Endothelial cell (in vitro differentiated cells): ENCODE data around the gene CDS2. TPM values are rescaled to one million over a fixed set of nuclear protein-coding genes. Genes with fewer than 3 reads are reported as not detected.
A peak's percentile ranks its signal among the peaks of the same experiment; 100 is the strongest.

Experiments used
- DNase-seq: peaks from one replicate; pipeline ENCODE4 v3.0.0; 2021; ENCODE audit warnings: low spot score
- H3K27ac Mint-ChIP-seq: one replicate; pipeline ENCODE4 v1.8.0; 2021; ENCODE audit warnings: mixed read lengths, inconsistent platforms; ENCODE audit not compliant: unreplicated experiment
- H3K27me3 Mint-ChIP-seq: one replicate; pipeline ENCODE4 v1.8.0; 2021; ENCODE audit warnings: mild to moderate bottlenecking, moderate library complexity, mixed read lengths, inconsistent platforms; ENCODE audit not compliant: unreplicated experiment
- H3K36me3 Mint-ChIP-seq: one replicate; pipeline ENCODE4 v1.8.0; 2021; ENCODE audit warnings: mild to moderate bottlenecking, low read depth, mixed read lengths, inconsistent platforms; ENCODE audit not compliant: unreplicated experiment
- H3K4me1 Mint-ChIP-seq: one replicate; pipeline ENCODE4 v1.8.0; 2021; ENCODE audit warnings: mild to moderate bottlenecking, mixed read lengths, inconsistent platforms; ENCODE audit not compliant: unreplicated experiment
- H3K4me3 Mint-ChIP-seq: one replicate; pipeline ENCODE4 v1.8.0; 2021; ENCODE audit warnings: mild to moderate bottlenecking, mixed read lengths, inconsistent platforms; ENCODE audit not compliant: unreplicated experiment
- H3K9me3 Mint-ChIP-seq: one replicate; pipeline ENCODE4 v1.8.0; 2021; ENCODE audit warnings: mixed read lengths, inconsistent platforms; ENCODE audit not compliant: unreplicated experiment
- total RNA-seq: library from RNA; stranded (reverse); fragmentation: NEBNext Ultra II Directional; extraction: Animal tissue kit (Norgen Biotek cat#: 25700); gene quantifications from one replicate; pipeline ENCODE4 v1.2.1, GENCODE V29; 2021; ENCODE audit not compliant: unreplicated experiment
- TF ChIP-seq, protein P1 (sequence below): fragments of 200-600 bp; sonication (generic); IDR thresholded peaks from one replicate; pipeline ENCODE4 v1.5.0; 2021; ENCODE audit warnings: antibody characterized with exemption; ENCODE audit not compliant: unreplicated experiment

CDS2 gene
- total RNA-seq, 1 donor from 2014 or later: 130 TPM

- peaks cover 4% of the 10 kb centered on the region for H3K27me3 Mint-ChIP-seq
- peaks cover 50% of the 10 kb centered on the region for H3K4me1 Mint-ChIP-seq
- no peak overlapping the region for H3K4me3 Mint-ChIP-seq
- no peak overlapping the region for H3K27ac Mint-ChIP-seq
- H3K9me3 Mint-ChIP-seq: no peaks in the 10 kb centered on the region
- no peak for DNase-seq
- H3K36me3 Mint-ChIP-seq: peaks cover 12% of the 10 kb centered on the region
- TF ChIP-seq, protein P1, sequence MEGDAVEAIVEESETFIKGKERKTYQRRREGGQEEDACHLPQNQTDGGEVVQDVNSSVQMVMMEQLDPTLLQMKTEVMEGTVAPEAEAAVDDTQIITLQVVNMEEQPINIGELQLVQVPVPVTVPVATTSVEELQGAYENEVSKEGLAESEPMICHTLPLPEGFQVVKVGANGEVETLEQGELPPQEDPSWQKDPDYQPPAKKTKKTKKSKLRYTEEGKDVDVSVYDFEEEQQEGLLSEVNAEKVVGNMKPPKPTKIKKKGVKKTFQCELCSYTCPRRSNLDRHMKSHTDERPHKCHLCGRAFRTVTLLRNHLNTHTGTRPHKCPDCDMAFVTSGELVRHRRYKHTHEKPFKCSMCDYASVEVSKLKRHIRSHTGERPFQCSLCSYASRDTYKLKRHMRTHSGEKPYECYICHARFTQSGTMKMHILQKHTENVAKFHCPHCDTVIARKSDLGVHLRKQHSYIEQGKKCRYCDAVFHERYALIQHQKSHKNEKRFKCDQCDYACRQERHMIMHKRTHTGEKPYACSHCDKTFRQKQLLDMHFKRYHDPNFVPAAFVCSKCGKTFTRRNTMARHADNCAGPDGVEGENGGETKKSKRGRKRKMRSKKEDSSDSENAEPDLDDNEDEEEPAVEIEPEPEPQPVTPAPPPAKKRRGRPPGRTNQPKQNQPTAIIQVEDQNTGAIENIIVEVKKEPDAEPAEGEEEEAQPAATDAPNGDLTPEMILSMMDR: no peak
These were observed 28.6 kb downstream of the CDS2 start for GRCh38 chr20:5155404-5155803.

DNA sequence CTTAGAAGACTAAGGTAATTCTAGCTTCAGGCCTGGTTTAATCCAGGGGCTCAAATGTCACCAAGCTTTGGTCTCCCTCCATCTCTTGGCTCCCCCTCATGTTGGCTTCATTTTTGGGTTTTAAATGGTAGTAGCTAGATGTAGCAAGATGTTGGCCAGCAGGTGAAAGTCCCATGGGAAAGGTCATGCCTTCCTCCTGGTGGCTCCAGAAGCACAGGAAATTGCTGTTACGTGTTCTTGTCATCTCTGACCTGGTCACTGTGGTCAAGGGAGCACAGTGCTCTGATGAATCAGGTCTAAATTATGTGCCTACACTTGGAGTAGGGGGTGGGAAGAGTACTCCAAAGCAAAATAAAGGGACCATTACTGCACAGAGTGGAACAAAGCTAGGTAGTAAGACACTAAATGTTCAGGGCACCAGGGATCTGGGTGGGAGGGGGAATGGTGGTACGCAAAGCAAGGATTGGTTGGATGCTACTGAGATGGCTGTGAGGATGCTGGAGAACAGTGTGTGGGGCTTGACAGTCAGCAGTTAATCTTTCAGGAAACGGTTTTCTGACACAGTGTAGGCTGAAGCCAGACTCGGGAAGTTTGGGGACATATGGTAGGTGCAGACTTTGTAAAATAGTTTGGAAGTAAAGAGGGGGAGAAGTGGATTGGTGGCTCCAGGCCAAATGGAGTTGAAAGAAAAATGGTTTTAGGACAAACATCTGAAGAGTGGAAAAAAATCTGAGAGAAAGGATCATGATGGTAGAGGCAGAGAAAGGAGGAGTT is 30.1 kb downstream of the CDS2 start:
- H3K4me1 Mint-ChIP-seq: peaks cover 46% of the 10 kb centered on the region
- TF ChIP-seq, protein P1: no peak
- H3K36me3 Mint-ChIP-seq: peaks cover 12% of the 10 kb centered on the region
- peaks cover 4% of the 10 kb centered on the region for H3K27me3 Mint-ChIP-seq
- H3K9me3 Mint-ChIP-seq: no peaks in the 10 kb centered on the region
- peak overlapping the region; percentile 11 for H3K4me3 Mint-ChIP-seq
- DNase-seq: no peak
- H3K27ac Mint-ChIP-seq: peak overlapping the region; percentile 34

- Mint-ChIP-seq H3K9me3 (no peaks in the 10 kb centered on the region), H3K27ac (no peak overlapping the region), H3K27me3 (peaks cover 2% of the 10 kb centered on the region), H3K4me3 (no peak overlapping the region), H3K4me1 (peaks cover 33% of the 10 kb centered on the region), H3K36me3 (peaks cover 12% of the 10 kb centered on the region)
- no peak for DNase-seq
- TF ChIP-seq, protein P1: no peak
These were observed 33.1 kb downstream of the CDS2 start for GRCh38 chr20:5159928-5160327.

- H3K36me3 Mint-ChIP-seq: peaks cover 10% of the 10 kb centered on the region
- no peaks in the 10 kb centered on the region for H3K27me3 Mint-ChIP-seq
- DNase-seq: no peak
- H3K27ac Mint-ChIP-seq: no peak overlapping the region
- TF ChIP-seq, protein P1: no peak
- H3K4me3 Mint-ChIP-seq: no peak overlapping the region
- H3K4me1 Mint-ChIP-seq: peaks cover 33% of the 10 kb centered on the region
- H3K9me3 Mint-ChIP-seq: no peaks in the 10 kb centered on the region
These were observed 34.1 kb downstream of the CDS2 start for GRCh38 chr20:5160882-5161281.

- TF ChIP-seq, protein P1: no peak
- peaks cover under 1% of the 10 kb centered on the region for H3K27me3 Mint-ChIP-seq
These were observed 34.8 kb downstream of the CDS2 start for GRCh38 chr20:5161536-5162164.

More at GRCh38 chr20:5161536-5162164, 34.8 kb downstream of the CDS2 start:
- Mint-ChIP-seq H3K36me3 (peaks cover 8% of the 10 kb centered on the region), H3K9me3 (no peaks in the 10 kb centered on the region), H3K27ac (no peak overlapping the region), H3K4me1 (peaks cover 34% of the 10 kb centered on the region), H3K4me3 (no peak overlapping the region)
- DNase-seq: no peak
